WTC11 (cell line): ENCODE measurements around the gene KRT23. TPM values are rescaled to one million over a fixed set of nuclear protein-coding genes. Genes with fewer than 3 reads are reported as not detected.

ENCODE experiments used
- ATAC-seq: fragments of 200-7000 bp; cut with Tn5 transposase; 2 replicates; pipeline ENCODE4 v1.10.0; 2021; ENCODE audit warnings: mild to moderate bottlenecking, moderate library complexity
- CTCF ChIA-PET: fragments of 300-600 bp; sonication (Branson Sonifier 250); formaldehyde crosslinking; loops from one replicate; lab custom pipeline; 2021; ENCODE audit warnings: antibody characterized with exemption; lab: Charles Lee
- POLR2A ChIA-PET: fragments of 350-600 bp; sonication (Branson Sonifier 250); formaldehyde crosslinking; loops from one replicate; lab custom pipeline; 2021; ENCODE audit warnings: antibody characterized with exemption; lab: Charles Lee
- DNase-seq: peaks from one replicate; pipeline ENCODE4 v3.0.0; 2021; ENCODE audit warnings: low spot score
- H3K27ac Mint-ChIP-seq: 2 replicates; pipeline ENCODE4 v1.8.0; 2021; ENCODE audit warnings: mixed read lengths
- H3K27me3 Mint-ChIP-seq: 2 replicates; pipeline ENCODE4 v1.8.0; 2021; ENCODE audit warnings: low read depth, mild to moderate bottlenecking, moderate library complexity, mixed read lengths
- H3K36me3 Mint-ChIP-seq: 2 replicates; pipeline ENCODE4 v1.8.0; 2021; ENCODE audit warnings: mixed read lengths
- H3K4me1 Mint-ChIP-seq: 2 replicates; pipeline ENCODE4 v1.8.0; 2022; ENCODE audit warnings: mixed read lengths
- H3K4me3 Mint-ChIP-seq: 2 replicates; pipeline ENCODE4 v1.8.0; 2021; ENCODE audit warnings: mild to moderate bottlenecking, moderate library complexity, mixed read lengths
- H3K9me3 Mint-ChIP-seq: 2 replicates; pipeline ENCODE4 v1.8.0; 2021; ENCODE audit warnings: mixed read lengths
- CREB1 ChIP-seq: sonication (generic); formaldehyde crosslinking; IDR thresholded peaks from 2 replicates; pipeline ENCODE4 v1.8.0; 2023; ENCODE audit warnings: mild to moderate bottlenecking, missing genetic modification reagents
- GTF2I ChIP-seq: fragments of 250-450 bp; sonication (Bioruptor Pico); conservative IDR thresholded peaks from 2 replicates; pipeline ENCODE4 v1.4.0; 2021; ENCODE audit warnings: mild to moderate bottlenecking
- IRF2 ChIP-seq: sonication (generic); formaldehyde crosslinking; IDR thresholded peaks from 2 replicates; pipeline ENCODE4 v1.8.0; 2022; ENCODE audit warnings: low read depth, missing genetic modification reagents, borderline replicate concordance
- NR1H2 ChIP-seq: sonication (generic); formaldehyde crosslinking; IDR thresholded peaks from 2 replicates; pipeline ENCODE4 v1.9.0; 2021; ENCODE audit warnings: mild to moderate bottlenecking, moderate library complexity, missing genetic modification reagents
- NR2C2 ChIP-seq: sonication (generic); formaldehyde crosslinking; IDR thresholded peaks from 2 replicates; pipeline ENCODE4 v1.8.0; 2022; ENCODE audit warnings: mild to moderate bottlenecking, missing genetic modification reagents
- SMAD4 ChIP-seq: sonication (generic); formaldehyde crosslinking; IDR thresholded peaks from 2 replicates; pipeline ENCODE4 v1.8.0; 2022; ENCODE audit warnings: mild to moderate bottlenecking, missing genetic modification reagents
- TP53 ChIP-seq: sonication (generic); formaldehyde crosslinking; IDR thresholded peaks from 2 replicates; pipeline ENCODE4 v1.8.1; 2023; ENCODE audit warnings: mild to moderate bottlenecking, missing genetic modification reagents
- ZNF219 ChIP-seq: sonication (generic); formaldehyde crosslinking; IDR thresholded peaks from 2 replicates; pipeline ENCODE4 v1.8.0; 2023; ENCODE audit warnings: missing genetic modification reagents, mild to moderate bottlenecking, borderline replicate concordance
- ZNF423 ChIP-seq: fragments of 250-450 bp; sonication (Bioruptor Pico); IDR thresholded peaks from 2 replicates; pipeline ENCODE4 v2.1.2; 2022; ENCODE audit warnings: mild to moderate bottlenecking, moderate library complexity
- total RNA-seq: library from RNA; stranded (reverse); gene quantifications from 3 replicates; pipeline ENCODE4 v1.2.3, GENCODE V29; 2021
- TF ChIP-seq, protein P1 (sequence below): fragments of 250-450 bp; sonication (Bioruptor Pico); conservative IDR thresholded peaks from 2 replicates; pipeline ENCODE4 v1.9.0; 2021; ENCODE audit warnings: mild to moderate bottlenecking
- TF ChIP-seq, protein P2 (sequence below): fragments of 250-450 bp; sonication (Bioruptor Pico); IDR thresholded peaks from 2 replicates; pipeline ENCODE4 v1.8.0; 2021; ENCODE audit warnings: mild to moderate bottlenecking
- TF ChIP-seq, protein P3 (sequence below): sonication (generic); formaldehyde crosslinking; IDR thresholded peaks from 2 replicates; pipeline ENCODE4 v1.8.1; 2023; ENCODE audit warnings: mild to moderate bottlenecking, missing genetic modification reagents
- TF ChIP-seq, protein P4 (sequence below): sonication (generic); formaldehyde crosslinking; IDR thresholded peaks from 2 replicates; pipeline ENCODE4 v1.8.1; 2022; ENCODE audit warnings: missing genetic modification reagents, borderline replicate concordance
- TF ChIP-seq, protein P5 (sequence below): sonication (generic); formaldehyde crosslinking; IDR thresholded peaks from 2 replicates; pipeline ENCODE4 v1.8.0; 2022; ENCODE audit warnings: mild to moderate bottlenecking, missing genetic modification reagents
- TF ChIP-seq, protein P6 (sequence below): sonication (generic); formaldehyde crosslinking; IDR thresholded peaks from 2 replicates; pipeline ENCODE4 v1.8.0; 2022; ENCODE audit warnings: missing genetic modification reagents
- TF ChIP-seq, protein P7 (sequence below): sonication (generic); formaldehyde crosslinking; IDR thresholded peaks from 2 replicates; pipeline ENCODE4 v1.8.1; 2022; ENCODE audit warnings: mild to moderate bottlenecking, missing genetic modification reagents, moderate library complexity, borderline replicate concordance
- TF ChIP-seq, protein P8 (sequence below): sonication (generic); formaldehyde crosslinking; IDR thresholded peaks from 2 replicates; pipeline ENCODE4 v1.8.0; 2022; ENCODE audit warnings: mild to moderate bottlenecking, missing genetic modification reagents

The KRT23 gene
- total RNA-seq, 1 experiment from 2014 or later = not detected

DNA sequence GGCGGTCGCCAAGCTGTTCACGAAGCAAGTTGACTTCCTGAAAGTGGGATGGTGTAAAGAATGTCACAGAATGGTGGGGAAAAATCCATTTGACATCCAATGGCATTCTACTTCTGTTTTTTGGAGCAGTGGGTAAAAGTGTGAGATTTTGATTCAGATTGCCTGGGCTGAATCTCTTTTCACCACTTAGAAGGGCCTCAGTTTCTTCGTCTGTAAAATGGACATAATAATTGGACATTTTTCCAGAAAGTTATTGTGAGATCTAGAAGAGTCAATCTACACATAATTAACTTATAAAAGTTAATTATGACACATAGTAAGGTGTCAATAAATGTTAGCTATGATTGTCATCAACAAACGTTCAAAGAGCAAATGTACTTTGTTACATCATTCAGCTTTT, 43.7 kb upstream of the KRT23 start:
- TF ChIP-seq, protein P1, sequence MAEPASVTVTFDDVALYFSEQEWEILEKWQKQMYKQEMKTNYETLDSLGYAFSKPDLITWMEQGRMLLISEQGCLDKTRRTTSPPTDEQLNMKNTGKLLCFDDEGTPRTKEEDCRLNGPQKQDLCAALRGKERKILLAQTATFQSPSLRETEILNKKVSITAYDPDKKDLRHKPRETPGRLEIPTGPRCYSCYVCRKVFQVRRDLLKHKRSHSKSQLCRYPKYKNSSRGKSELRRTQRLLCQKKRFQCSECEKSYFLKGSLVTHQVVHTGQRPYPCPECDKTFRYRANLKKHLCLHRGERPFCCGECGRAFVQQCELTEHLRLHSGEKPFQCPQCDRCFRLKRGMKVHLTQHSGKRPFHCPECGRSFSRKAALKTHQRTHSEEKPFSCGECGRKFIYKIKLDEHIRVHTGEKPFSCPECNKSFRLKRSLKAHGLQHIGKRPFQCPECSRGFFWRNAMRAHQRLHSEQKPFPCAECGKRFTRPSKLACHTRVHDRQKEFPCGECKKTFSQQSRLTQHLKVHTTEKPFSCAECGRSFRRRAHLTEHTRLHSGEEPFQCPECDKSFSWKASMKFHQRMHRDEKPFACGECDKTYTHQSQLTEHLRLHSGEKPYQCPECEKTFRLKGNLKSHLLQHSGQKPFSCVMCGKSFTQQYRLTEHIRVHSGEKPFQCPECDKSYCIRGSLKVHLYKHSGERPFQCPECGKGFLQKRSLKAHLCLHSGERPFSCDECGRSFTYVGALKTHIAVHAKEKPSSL = no peak
- TF ChIP-seq, protein P2, sequence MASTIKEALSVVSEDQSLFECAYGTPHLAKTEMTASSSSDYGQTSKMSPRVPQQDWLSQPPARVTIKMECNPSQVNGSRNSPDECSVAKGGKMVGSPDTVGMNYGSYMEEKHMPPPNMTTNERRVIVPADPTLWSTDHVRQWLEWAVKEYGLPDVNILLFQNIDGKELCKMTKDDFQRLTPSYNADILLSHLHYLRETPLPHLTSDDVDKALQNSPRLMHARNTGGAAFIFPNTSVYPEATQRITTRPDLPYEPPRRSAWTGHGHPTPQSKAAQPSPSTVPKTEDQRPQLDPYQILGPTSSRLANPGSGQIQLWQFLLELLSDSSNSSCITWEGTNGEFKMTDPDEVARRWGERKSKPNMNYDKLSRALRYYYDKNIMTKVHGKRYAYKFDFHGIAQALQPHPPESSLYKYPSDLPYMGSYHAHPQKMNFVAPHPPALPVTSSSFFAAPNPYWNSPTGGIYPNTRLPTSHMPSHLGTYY (CRISPR knock-in tag) = no peak
- TF ChIP-seq, protein P3, sequence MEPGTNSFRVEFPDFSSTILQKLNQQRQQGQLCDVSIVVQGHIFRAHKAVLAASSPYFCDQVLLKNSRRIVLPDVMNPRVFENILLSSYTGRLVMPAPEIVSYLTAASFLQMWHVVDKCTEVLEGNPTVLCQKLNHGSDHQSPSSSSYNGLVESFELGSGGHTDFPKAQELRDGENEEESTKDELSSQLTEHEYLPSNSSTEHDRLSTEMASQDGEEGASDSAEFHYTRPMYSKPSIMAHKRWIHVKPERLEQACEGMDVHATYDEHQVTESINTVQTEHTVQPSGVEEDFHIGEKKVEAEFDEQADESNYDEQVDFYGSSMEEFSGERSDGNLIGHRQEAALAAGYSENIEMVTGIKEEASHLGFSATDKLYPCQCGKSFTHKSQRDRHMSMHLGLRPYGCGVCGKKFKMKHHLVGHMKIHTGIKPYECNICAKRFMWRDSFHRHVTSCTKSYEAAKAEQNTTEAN = no peak
- TF ChIP-seq, protein P4, sequence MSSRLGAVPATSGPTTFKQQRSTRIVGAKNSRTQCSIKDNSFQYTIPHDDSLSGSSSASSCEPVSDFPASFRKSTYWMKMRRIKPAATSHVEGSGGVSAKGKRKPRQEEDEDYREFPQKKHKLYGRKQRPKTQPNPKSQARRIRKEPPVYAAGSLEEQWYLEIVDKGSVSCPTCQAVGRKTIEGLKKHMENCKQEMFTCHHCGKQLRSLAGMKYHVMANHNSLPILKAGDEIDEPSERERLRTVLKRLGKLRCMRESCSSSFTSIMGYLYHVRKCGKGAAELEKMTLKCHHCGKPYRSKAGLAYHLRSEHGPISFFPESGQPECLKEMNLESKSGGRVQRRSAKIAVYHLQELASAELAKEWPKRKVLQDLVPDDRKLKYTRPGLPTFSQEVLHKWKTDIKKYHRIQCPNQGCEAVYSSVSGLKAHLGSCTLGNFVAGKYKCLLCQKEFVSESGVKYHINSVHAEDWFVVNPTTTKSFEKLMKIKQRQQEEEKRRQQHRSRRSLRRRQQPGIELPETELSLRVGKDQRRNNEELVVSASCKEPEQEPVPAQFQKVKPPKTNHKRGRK (CRISPR knock-in tag) = no peak
- TF ChIP-seq IRF2 (CRISPR knock-in tag) (no peak), ZNF219 (CRISPR knock-in tag) (no peak), NR2C2 (CRISPR knock-in tag) (no peak), CREB1 (CRISPR knock-in tag) (no peak), SMAD4 (CRISPR knock-in tag) (no peak), ZNF423 (CRISPR knock-in tag) (no peak), GTF2I (no peak), NR1H2 (CRISPR knock-in tag) (no peak), TP53 (CRISPR knock-in tag) (no peak)
- TF ChIP-seq, protein P5, sequence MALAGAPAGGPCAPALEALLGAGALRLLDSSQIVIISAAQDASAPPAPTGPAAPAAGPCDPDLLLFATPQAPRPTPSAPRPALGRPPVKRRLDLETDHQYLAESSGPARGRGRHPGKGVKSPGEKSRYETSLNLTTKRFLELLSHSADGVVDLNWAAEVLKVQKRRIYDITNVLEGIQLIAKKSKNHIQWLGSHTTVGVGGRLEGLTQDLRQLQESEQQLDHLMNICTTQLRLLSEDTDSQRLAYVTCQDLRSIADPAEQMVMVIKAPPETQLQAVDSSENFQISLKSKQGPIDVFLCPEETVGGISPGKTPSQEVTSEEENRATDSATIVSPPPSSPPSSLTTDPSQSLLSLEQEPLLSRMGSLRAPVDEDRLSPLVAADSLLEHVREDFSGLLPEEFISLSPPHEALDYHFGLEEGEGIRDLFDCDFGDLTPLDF = no peak
- TF ChIP-seq, protein P6, sequence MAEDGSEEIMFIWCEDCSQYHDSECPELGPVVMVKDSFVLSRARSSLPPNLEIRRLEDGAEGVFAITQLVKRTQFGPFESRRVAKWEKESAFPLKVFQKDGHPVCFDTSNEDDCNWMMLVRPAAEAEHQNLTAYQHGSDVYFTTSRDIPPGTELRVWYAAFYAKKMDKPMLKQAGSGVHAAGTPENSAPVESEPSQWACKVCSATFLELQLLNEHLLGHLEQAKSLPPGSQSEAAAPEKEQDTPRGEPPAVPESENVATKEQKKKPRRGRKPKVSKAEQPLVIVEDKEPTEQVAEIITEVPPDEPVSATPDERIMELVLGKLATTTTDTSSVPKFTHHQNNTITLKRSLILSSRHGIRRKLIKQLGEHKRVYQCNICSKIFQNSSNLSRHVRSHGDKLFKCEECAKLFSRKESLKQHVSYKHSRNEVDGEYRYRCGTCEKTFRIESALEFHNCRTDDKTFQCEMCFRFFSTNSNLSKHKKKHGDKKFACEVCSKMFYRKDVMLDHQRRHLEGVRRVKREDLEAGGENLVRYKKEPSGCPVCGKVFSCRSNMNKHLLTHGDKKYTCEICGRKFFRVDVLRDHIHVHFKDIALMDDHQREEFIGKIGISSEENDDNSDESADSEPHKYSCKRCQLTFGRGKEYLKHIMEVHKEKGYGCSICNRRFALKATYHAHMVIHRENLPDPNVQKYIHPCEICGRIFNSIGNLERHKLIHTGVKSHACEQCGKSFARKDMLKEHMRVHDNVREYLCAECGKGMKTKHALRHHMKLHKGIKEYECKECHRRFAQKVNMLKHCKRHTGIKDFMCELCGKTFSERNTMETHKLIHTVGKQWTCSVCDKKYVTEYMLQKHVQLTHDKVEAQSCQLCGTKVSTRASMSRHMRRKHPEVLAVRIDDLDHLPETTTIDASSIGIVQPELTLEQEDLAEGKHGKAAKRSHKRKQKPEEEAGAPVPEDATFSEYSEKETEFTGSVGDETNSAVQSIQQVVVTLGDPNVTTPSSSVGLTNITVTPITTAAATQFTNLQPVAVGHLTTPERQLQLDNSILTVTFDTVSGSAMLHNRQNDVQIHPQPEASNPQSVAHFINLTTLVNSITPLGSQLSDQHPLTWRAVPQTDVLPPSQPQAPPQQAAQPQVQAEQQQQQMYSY = no peak
- TF ChIP-seq, protein P7, sequence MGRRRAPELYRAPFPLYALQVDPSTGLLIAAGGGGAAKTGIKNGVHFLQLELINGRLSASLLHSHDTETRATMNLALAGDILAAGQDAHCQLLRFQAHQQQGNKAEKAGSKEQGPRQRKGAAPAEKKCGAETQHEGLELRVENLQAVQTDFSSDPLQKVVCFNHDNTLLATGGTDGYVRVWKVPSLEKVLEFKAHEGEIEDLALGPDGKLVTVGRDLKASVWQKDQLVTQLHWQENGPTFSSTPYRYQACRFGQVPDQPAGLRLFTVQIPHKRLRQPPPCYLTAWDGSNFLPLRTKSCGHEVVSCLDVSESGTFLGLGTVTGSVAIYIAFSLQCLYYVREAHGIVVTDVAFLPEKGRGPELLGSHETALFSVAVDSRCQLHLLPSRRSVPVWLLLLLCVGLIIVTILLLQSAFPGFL = no peak
- TF ChIP-seq, protein P8, sequence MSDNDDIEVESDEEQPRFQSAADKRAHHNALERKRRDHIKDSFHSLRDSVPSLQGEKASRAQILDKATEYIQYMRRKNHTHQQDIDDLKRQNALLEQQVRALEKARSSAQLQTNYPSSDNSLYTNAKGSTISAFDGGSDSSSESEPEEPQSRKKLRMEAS (CRISPR knock-in tag) = no peak
- POLR2A ChIA-PET = interaction anchor here (0.5 kb wide), 1 partner anchor 58 kb away, joined by 5 read pairs; no protein-coding TSS in a partner anchor
- H3K36me3 Mint-ChIP-seq = no peaks in the 10 kb centered on the region
- H3K27me3 Mint-ChIP-seq = no peaks in the 10 kb centered on the region
- H3K9me3 Mint-ChIP-seq = no peaks in the 10 kb centered on the region
- peaks cover 15% of the 10 kb centered on the region for H3K4me1 Mint-ChIP-seq
- ATAC-seq (no peak), DNase-seq (no peak)
- no peak overlapping the region for H3K27ac Mint-ChIP-seq
- CTCF ChIA-PET = interaction anchor here (1.0 kb wide), 1 partner anchor 567 kb away, joined by 3 read pairs; no protein-coding TSS in a partner anchor
- H3K4me3 Mint-ChIP-seq = no peak overlapping the region
